Measurements from ENCODE around the gene TATDN3.

Gene TATDN3

DNA sequence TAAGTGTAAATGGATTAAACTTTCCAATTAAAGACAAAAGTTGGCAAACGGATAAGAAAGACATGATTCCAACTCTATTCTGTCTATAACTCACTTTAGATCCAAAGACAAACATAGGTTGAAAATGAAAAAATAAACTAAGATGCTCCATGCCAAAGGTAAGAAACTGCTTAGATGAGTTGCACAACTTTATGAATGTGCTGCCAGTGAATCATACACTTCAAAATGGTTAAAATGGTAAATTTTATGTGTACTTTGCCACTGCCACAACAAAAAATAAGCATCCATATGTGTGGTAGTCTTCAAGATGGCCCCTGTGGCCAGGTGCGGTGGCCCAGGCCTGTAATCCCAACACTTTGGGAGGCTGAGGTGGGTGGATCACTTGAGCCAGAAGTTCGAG, 45.1 kb upstream of the TATDN3 start (continued):
- TF ChIP-seq, protein P1, sequence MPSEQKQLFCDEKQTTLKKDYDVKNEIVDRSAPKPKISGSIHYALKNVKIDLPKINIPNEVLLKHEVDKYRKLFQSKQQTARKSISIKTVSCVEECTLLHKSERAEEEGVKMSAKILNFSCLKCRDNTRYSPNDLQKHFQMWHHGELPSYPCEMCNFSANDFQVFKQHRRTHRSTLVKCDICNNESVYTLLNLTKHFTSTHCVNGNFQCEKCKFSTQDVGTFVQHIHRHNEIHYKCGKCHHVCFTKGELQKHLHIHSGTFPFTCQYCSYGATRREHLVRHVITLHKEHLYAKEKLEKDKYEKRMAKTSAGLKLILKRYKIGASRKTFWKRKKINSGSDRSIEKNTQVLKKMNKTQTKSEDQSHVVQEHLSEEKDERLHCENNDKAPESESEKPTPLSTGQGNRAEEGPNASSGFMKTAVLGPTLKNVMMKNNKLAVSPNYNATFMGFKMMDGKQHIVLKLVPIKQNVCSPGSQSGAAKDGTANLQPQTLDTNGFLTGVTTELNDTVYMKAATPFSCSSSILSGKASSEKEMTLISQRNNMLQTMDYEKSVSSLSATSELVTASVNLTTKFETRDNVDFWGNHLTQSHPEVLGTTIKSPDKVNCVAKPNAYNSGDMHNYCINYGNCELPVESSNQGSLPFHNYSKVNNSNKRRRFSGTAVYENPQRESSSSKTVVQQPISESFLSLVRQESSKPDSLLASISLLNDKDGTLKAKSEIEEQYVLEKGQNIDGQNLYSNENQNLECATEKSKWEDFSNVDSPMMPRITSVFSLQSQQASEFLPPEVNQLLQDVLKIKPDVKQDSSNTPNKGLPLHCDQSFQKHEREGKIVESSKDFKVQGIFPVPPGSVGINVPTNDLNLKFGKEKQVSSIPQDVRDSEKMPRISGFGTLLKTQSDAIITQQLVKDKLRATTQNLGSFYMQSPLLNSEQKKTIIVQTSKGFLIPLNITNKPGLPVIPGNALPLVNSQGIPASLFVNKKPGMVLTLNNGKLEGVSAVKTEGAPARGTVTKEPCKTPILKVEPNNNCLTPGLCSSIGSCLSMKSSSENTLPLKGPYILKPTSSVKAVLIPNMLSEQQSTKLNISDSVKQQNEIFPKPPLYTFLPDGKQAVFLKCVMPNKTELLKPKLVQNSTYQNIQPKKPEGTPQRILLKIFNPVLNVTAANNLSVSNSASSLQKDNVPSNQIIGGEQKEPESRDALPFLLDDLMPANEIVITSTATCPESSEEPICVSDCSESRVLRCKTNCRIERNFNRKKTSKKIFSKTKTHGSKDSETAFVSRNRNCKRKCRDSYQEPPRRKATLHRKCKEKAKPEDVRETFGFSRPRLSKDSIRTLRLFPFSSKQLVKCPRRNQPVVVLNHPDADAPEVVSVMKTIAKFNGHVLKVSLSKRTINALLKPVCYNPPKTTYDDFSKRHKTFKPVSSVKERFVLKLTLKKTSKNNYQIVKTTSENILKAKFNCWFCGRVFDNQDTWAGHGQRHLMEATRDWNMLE (tag by site-specific recombination; conservative IDR thresholded peaks at IDR 0.05; ENCODE audit: low read depth): no peak
- TF ChIP-seq SP7 (tag by site-specific recombination; IDR thresholded peaks at IDR 0.05) (no peak), ZNF837 (tag by site-specific recombination; IDR thresholded peaks at IDR 0.05) (no peak), ZNF654 (tag by site-specific recombination; IDR thresholded peaks at IDR 0.05; ENCODE audit: low read depth) (no peak), OVOL3 (tag by site-specific recombination; IDR thresholded peaks at IDR 0.05) (no peak), ZNF701 (tag by site-specific recombination; IDR thresholded peaks at IDR 0.05) (no peak), ZNF138 (tag by site-specific recombination; IDR thresholded peaks at IDR 0.05; ENCODE audit: borderline replicate concordance) (no peak), SALL2 (tag by site-specific recombination; IDR thresholded peaks at IDR 0.05; ENCODE audit: borderline replicate concordance) (no peak), YY2 (tag by site-specific recombination; IDR thresholded peaks at IDR 0.05) (no peak), ZNF530 (tag by site-specific recombination; IDR thresholded peaks at IDR 0.05; ENCODE audit: low read depth) (no peak), ZNF791 (tag by site-specific recombination; IDR thresholded peaks at IDR 0.05) (no peak), ZNF48 (tag by site-specific recombination; IDR thresholded peaks at IDR 0.05) (no peak), ZEB2 (tag by site-specific recombination; IDR thresholded peaks at IDR 0.05) (no peak)
- TF ChIP-seq, protein P2, sequence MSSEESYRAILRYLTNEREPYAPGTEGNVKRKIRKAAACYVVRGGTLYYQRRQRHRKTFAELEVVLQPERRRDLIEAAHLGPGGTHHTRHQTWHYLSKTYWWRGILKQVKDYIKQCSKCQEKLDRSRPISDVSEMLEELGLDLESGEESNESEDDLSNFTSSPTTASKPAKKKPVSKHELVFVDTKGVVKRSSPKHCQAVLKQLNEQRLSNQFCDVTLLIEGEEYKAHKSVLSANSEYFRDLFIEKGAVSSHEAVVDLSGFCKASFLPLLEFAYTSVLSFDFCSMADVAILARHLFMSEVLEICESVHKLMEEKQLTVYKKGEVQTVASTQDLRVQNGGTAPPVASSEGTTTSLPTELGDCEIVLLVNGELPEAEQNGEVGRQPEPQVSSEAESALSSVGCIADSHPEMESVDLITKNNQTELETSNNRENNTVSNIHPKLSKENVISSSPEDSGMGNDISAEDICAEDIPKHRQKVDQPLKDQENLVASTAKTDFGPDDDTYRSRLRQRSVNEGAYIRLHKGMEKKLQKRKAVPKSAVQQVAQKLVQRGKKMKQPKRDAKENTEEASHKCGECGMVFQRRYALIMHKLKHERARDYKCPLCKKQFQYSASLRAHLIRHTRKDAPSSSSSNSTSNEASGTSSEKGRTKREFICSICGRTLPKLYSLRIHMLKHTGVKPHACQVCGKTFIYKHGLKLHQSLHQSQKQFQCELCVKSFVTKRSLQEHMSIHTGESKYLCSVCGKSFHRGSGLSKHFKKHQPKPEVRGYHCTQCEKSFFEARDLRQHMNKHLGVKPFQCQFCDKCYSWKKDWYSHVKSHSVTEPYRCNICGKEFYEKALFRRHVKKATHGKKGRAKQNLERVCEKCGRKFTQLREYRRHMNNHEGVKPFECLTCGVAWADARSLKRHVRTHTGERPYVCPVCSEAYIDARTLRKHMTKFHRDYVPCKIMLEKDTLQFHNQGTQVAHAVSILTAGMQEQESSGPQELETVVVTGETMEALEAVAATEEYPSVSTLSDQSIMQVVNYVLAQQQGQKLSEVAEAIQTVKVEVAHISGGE (tag by site-specific recombination; conservative IDR thresholded peaks at IDR 0.05; ENCODE audit: low read depth): no peak
- TF ChIP-seq, protein P3, sequence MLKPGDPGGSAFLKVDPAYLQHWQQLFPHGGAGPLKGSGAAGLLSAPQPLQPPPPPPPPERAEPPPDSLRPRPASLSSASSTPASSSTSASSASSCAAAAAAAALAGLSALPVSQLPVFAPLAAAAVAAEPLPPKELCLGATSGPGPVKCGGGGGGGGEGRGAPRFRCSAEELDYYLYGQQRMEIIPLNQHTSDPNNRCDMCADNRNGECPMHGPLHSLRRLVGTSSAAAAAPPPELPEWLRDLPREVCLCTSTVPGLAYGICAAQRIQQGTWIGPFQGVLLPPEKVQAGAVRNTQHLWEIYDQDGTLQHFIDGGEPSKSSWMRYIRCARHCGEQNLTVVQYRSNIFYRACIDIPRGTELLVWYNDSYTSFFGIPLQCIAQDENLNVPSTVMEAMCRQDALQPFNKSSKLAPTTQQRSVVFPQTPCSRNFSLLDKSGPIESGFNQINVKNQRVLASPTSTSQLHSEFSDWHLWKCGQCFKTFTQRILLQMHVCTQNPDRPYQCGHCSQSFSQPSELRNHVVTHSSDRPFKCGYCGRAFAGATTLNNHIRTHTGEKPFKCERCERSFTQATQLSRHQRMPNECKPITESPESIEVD (tag by site-specific recombination; IDR thresholded peaks at IDR 0.05): no peak
- TF ChIP-seq, protein P4, sequence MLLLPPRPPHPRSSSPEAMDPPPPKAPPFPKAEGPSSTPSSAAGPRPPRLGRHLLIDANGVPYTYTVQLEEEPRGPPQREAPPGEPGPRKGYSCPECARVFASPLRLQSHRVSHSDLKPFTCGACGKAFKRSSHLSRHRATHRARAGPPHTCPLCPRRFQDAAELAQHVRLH (tag by site-specific recombination; IDR thresholded peaks at IDR 0.05): no peak
- TF ChIP-seq, protein P5, sequence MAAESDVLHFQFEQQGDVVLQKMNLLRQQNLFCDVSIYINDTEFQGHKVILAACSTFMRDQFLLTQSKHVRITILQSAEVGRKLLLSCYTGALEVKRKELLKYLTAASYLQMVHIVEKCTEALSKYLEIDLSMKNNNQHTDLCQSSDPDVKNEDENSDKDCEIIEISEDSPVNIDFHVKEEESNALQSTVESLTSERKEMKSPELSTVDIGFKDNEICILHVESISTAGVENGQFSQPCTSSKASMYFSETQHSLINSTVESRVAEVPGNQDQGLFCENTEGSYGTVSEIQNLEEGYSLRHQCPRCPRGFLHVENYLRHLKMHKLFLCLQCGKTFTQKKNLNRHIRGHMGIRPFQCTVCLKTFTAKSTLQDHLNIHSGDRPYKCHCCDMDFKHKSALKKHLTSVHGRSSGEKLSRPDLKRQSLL (tag by site-specific recombination; IDR thresholded peaks at IDR 0.05): no peak
- TF ChIP-seq, protein P6, sequence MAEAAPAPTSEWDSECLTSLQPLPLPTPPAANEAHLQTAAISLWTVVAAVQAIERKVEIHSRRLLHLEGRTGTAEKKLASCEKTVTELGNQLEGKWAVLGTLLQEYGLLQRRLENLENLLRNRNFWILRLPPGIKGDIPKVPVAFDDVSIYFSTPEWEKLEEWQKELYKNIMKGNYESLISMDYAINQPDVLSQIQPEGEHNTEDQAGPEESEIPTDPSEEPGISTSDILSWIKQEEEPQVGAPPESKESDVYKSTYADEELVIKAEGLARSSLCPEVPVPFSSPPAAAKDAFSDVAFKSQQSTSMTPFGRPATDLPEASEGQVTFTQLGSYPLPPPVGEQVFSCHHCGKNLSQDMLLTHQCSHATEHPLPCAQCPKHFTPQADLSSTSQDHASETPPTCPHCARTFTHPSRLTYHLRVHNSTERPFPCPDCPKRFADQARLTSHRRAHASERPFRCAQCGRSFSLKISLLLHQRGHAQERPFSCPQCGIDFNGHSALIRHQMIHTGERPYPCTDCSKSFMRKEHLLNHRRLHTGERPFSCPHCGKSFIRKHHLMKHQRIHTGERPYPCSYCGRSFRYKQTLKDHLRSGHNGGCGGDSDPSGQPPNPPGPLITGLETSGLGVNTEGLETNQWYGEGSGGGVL (tag by site-specific recombination; IDR thresholded peaks at IDR 0.05): no peak

All from HEK293 (cell line).